GM12873 (cell line): ENCODE measurements around the gene ZNF865.

Experiments used
- TF ChIP-seq, protein P1 (sequence below): IDR thresholded peaks from 2 replicates; pipeline ENCODE4 v1.5.1; 2012; ENCODE audit warnings: low read depth, mild to moderate bottlenecking, moderate library complexity, low read length, control low read depth; ENCODE audit not compliant: insufficient read depth; ENCODE audit errors: missing control alignments

The ZNF865 gene

DNA sequence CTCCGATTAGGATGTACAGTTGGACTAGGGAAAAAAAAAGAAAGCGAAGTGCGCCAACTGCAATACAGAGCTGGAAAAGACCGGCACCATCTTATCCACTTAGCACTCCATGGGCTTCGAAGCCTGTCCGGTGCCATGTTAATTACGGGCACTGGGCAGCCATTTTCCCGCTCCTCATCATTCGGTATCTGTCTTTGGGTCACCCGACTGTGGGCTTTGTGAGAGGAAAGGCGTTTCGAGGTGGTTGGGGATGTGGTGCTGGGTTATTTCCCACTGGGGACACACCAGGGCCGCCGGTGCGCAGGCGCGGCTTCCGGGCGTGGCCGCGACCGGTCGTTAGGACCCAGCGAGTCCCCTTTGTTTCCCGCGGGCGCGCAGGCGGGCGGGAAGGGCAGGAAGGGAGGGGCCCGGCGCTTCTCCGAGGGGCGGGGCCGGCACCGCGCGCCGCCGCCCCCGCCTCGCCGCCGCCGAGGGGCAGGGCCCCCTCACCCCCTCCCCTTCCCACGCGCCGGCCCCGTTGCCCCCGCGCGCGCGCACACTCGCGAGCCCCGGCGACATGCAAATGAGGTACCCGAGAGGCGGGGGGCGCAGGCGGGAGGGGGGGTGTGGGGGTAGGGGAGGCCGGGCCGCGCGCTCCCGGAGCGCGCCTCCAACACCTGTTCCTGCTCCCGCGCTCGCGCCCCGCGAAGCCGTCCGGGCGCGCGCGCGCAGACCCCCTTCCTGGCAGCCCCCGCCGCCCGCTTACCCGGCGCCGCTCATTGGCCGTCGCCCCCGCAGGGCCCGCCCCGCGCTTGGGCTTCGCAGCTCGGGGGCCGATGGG lies 5.4 kb upstream of the ZNF865 start, which contains the start of gene ZNF524:
TSS of gene ZNF524 (plus strand) at position 447 of the 820 bp plus-strand sequence. CDS start 1,825 bp downstream, outside the sequence.
- TF ChIP-seq, protein P1, sequence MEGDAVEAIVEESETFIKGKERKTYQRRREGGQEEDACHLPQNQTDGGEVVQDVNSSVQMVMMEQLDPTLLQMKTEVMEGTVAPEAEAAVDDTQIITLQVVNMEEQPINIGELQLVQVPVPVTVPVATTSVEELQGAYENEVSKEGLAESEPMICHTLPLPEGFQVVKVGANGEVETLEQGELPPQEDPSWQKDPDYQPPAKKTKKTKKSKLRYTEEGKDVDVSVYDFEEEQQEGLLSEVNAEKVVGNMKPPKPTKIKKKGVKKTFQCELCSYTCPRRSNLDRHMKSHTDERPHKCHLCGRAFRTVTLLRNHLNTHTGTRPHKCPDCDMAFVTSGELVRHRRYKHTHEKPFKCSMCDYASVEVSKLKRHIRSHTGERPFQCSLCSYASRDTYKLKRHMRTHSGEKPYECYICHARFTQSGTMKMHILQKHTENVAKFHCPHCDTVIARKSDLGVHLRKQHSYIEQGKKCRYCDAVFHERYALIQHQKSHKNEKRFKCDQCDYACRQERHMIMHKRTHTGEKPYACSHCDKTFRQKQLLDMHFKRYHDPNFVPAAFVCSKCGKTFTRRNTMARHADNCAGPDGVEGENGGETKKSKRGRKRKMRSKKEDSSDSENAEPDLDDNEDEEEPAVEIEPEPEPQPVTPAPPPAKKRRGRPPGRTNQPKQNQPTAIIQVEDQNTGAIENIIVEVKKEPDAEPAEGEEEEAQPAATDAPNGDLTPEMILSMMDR, result no peak

DNA sequence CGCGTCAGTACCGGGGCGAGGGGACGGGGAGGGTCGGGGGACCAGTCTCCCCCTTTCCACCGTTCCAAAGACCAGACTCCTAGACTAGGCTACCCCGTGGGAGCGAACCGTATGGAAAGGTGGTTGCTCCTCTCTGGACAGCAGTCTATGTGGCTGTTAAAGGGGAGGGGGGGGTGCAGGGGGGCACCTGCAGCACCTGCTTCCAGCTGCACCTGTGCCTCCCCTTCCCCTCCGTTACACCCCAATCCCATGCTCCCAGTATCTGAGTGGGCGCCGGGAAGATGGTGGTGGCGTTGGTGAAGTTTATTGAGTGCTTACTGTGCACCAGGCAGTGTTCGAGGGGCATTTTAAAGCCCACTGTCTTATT lies 4.8 kb upstream of the ZNF865 start:
- TF ChIP-seq, protein P1, result no peak

DNA sequence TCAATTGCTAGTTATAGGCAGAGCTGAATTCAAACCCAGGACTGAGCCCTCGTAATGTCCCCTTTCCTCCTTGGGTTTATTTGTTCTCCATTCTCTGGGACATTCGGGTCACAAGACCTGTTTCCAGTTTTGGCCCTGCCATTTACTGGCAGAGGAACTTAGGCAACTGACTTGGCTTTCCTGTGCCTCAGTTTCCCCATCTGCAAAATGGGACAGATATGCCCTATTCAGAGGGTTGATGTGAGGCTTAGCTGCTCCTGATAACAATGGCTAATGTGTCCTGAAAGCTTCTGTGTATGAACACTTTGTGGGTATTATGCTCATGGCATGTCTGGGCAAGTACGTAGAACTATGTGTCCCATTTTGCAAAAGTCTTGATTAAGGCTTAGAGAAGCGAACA lies 4.4 kb upstream of the ZNF865 start:
- TF ChIP-seq, protein P1, result no peak

DNA sequence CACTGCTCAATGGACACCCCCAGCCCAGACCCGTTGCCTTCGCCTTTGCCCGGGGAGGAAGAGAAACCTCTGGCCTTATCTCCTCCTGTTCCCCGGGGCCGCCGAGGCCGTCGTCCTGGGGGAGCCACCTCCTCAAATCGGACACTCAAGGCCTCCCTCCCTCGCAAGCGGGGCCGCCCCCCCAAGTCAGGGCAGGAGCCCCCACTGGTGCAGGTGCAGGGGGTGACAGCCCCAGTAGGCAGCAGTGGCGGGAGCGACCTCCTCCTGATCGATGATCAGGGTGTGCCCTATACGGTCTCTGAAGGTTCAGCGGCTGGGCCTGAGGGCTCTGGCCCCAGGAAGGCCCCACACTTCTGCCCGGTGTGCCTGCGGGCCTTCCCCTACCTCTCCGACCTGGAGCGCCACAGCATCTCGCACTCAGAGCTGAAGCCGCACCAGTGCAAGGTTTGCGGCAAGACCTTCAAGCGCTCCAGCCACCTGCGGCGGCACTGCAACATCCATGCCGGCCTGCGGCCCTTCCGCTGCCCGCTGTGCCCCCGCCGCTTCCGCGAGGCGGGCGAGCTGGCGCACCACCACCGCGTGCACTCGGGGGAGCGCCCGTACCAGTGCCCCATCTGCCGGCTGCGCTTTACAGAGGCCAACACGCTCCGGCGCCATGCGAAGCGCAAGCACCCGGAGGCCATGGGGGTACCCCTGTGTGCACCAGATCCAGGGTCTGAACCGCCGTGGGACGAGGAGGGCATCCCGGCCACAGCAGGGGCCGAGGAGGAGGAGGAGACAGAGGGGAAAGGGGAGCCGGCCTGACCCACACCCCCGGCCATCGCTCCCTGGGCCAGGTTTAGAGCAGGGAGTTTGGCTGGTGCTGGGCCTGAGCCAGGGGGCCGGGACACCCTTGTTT lies 3.1 kb upstream of the ZNF865 start:
- TF ChIP-seq, protein P1, result no peak

DNA sequence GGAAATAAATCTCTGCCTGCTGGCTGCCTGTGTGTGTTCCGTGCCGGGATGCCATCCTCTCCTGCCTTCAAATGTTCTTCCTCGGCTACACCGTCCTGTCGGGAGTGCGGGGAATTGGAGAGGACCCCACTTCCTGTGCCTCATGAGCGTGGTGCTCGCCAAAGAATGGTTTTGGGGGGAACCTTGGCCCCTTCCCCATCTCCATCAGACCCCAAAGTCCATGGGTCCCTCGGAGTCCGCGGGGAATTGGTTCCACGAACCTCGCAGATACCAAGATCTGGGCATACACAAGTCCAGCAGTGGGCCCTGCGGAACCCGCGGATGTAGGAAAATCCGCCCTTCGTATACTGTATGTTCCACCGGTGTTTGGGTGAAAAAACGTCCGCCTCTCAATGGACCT lies 2.3 kb upstream of the ZNF865 start:
- TF ChIP-seq, protein P1, result no peak

DNA sequence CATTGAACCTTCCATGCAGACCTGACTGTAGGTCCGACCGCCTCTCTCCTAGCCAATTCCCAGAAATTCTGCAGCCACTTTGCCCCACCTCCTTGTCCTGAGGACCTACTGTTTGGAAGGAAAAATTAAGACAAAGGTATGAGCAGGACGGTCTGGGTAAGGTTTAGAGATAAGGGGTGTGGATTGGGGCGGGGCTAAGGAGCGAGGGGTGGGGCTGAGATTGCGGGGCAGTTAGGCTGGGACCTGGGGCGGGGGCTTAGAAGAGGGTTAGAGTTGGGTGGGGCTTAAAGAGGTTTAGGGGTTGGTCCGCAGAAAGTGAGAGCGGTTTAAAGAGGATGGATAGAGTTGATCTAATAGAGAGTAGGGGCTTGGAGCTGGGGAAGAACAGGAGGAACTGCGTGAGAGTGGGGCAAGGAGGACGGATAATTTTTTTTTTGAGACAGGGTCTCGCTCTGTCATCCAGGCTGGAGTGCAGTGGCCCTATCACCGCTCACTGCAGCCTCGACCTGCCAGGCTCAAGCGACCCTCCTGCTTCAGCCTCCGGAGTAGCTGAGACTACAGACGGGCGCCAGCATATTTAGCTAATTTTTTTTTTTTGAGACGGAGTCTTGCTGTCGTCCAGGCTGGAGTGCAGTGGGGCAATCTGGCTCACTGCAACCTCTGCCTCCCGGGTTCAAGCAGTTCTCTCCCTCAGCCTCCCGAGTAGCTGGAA lies 1.7 kb upstream of the ZNF865 start:
- TF ChIP-seq, protein P1, result no peak
